PFSK-1 (cell line): Measurements from ENCODE around the gene CPLX1.

Experiments
- SIN3A ChIP-seq: IDR thresholded peaks from 2 replicates; pipeline ENCODE4 v1.6.1; 2012; ENCODE audit warnings: mild to moderate bottlenecking, low read length, moderate library complexity, borderline replicate concordance; ENCODE audit not compliant: insufficient read depth
- TAF1 ChIP-seq: IDR thresholded peaks from 2 replicates; pipeline ENCODE4 v1.6.1; 2012; ENCODE audit warnings: low read length, control low read depth, borderline replicate concordance; ENCODE audit not compliant: insufficient read depth
- TF ChIP-seq, protein P1 (sequence below), 2 experiments: IDR thresholded peaks; 2 replicates each; pipeline versions ENCODE4 v1.6.1 to v1.8.0; 2011 to 2012; ENCODE audit warnings: low read depth in 2 of 2, low read length in 2 of 2, control low read depth in 1 of 2, inconsistent platforms in 1 of 2, mild to moderate bottlenecking in 1 of 2, moderate library complexity in 1 of 2; ENCODE audit not compliant: insufficient read depth in 1 of 2

DNA sequence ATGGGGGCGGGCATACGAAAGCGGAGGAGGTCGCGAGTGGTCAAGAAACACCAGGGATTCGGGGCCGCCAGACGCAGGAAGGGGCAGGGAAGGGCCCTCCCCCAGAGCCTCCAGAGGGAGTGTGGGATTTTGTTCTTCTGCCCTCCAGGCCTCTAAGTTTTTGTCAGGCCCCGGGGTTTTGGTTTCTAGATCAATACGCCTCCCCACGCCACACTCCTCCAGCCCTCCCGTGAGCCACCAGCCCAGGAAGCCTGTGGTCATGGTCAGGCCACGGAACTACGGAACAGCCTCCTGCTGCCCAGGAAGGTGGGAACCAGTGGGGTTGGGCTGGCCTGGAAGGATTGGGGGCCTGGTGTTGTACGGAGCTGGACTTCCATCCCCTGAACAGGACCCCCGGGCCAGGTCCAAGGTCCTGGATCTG lies 38.4 kb downstream of the CPLX1 start:
- TF ChIP-seq, protein P1, sequence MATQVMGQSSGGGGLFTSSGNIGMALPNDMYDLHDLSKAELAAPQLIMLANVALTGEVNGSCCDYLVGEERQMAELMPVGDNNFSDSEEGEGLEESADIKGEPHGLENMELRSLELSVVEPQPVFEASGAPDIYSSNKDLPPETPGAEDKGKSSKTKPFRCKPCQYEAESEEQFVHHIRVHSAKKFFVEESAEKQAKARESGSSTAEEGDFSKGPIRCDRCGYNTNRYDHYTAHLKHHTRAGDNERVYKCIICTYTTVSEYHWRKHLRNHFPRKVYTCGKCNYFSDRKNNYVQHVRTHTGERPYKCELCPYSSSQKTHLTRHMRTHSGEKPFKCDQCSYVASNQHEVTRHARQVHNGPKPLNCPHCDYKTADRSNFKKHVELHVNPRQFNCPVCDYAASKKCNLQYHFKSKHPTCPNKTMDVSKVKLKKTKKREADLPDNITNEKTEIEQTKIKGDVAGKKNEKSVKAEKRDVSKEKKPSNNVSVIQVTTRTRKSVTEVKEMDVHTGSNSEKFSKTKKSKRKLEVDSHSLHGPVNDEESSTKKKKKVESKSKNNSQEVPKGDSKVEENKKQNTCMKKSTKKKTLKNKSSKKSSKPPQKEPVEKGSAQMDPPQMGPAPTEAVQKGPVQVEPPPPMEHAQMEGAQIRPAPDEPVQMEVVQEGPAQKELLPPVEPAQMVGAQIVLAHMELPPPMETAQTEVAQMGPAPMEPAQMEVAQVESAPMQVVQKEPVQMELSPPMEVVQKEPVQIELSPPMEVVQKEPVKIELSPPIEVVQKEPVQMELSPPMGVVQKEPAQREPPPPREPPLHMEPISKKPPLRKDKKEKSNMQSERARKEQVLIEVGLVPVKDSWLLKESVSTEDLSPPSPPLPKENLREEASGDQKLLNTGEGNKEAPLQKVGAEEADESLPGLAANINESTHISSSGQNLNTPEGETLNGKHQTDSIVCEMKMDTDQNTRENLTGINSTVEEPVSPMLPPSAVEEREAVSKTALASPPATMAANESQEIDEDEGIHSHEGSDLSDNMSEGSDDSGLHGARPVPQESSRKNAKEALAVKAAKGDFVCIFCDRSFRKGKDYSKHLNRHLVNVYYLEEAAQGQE (IDR thresholded peaks at IDR 0.05; ENCODE audit: insufficient read depth in 1 of 2, low read depth in 2 of 2, low read length in 2 of 2), result no peak
- TF ChIP-seq SIN3A (no peak), TAF1 (no peak)
